Measurements from ENCODE around the gene TTC21A.
A peak's percentile ranks its signal among the peaks of the same experiment; 100 is the strongest.

Gene TTC21A

DNA sequence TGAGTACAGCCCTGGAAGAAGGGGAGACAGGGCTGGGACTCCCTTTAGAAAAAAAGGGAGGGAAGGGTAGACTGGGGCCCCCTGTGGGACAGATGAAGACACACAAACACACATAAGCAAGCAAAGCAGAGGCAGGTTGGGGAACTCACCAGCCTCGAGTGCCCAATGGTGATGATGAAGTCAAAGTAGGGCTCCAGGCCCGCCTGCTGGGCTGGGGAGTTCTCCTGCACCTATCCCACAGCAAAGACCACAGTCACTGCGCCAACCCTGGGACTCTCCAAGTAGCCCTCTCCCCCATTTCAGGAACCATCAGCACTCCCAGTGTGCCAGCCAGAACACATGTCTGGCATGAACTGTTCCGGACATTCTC, 4.2 kb upstream of the TTC21A start:
- Histone ChIP-seq H3K27ac (ENCODE audit: low read depth, low read length) (no peak overlapping the region), H3K4me3 (ENCODE audit: low read length) (no peak overlapping the region), H2BK15ac (replicated peaks; ENCODE audit: low read depth) (no peak overlapping the region), H3K36me3 (ENCODE audit: control insufficient read depth, insufficient read depth, low read length) (peaks cover 3% of the 10 kb centered on the region), H4K5ac (ENCODE audit: low read length) (no peak overlapping the region), H3K23ac (ENCODE audit: low read length) (no peak overlapping the region), H3K9ac (ENCODE audit: low read length) (no peak overlapping the region), H3K18ac (ENCODE audit: low read length) (no peak overlapping the region), H2BK120ac (ENCODE audit: low read depth, low read length) (no peak overlapping the region), H3K4ac (ENCODE audit: low read depth, low read length) (no peak overlapping the region), H2BK5ac (ENCODE audit: low read length) (no peak overlapping the region), H2AK5ac (ENCODE audit: low read length) (no peak overlapping the region), H3K27me3 (ENCODE audit: insufficient read depth, low read length, poor library complexity) (no peaks in the 10 kb centered on the region), H3K4me1 (ENCODE audit: control insufficient read depth, low read depth, low read length) (no peaks in the 10 kb centered on the region), H3K79me1 (ENCODE audit: low read length) (peaks cover 9% of the 10 kb centered on the region), H3K79me2 (ENCODE audit: control insufficient read depth, insufficient read depth, low read length) (peaks cover 2% of the 10 kb centered on the region), H3K4me2 (ENCODE audit: low read length) (no peak overlapping the region), H4K8ac (ENCODE audit: low read depth, low read length) (no peak overlapping the region), H3K56ac (ENCODE audit: low read length) (peak overlapping the region; percentile 3)
- DNase-seq = peak; percentile 46
- no CpG with 5 or more reads among the region's 4 CpGs for WGBS (ENCODE audit: extremely low coverage, insufficient coverage, low lambda C conversion rate)

DNA sequence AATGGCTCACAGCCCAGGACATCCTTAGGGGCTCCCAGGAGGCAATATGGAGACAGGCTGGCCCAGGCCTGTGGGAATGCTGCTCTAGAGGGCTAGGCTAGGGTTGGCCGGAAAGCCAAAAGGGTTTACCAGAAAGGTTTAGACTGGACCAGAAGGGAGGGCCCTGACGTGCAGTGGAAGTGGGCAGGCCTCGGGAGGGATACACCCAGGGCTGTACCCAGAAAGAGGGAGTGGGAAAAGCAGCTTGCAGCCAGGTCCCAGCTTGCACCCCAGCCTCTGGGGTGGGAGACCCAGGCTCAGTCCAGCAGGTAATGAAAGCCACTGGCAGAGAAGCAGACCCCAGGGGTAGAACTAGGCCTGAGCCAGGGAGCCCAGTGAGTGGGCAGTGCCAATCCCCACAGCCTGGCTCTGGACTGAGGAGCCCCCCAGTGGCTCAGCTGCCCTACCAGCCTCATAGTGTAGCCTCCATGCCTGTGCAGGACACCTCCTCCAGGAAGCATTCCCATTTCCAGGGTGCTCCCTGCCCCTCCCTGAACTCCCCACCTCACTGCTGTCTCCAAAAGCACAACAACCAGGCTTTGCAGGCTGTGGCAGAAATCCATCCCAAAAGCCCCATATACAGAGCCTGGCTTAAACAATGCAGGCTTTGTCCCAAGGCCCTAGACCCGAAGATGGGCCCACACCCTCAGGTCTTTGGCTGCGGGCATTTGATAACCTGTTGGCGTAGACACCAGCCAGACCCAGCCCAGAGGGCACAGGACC, 3.5 kb upstream of the TTC21A start:
- H4K8ac ChIP-seq (ENCODE audit: low read depth, low read length) = no peak overlapping the region
- H3K79me2 ChIP-seq (ENCODE audit: control insufficient read depth, insufficient read depth, low read length) = peaks cover 2% of the 10 kb centered on the region
- H3K27me3 ChIP-seq (ENCODE audit: insufficient read depth, low read length, poor library complexity) = no peaks in the 10 kb centered on the region
- H3K4me2 ChIP-seq (ENCODE audit: low read length) = no peak overlapping the region
- no peak overlapping the region for H2AK5ac ChIP-seq (ENCODE audit: low read length)
- peaks cover 2% of the 10 kb centered on the region for H3K36me3 ChIP-seq (ENCODE audit: control insufficient read depth, insufficient read depth, low read length)
- no peak overlapping the region for H3K4ac ChIP-seq (ENCODE audit: low read depth, low read length)
- no peak overlapping the region for H3K18ac ChIP-seq (ENCODE audit: low read length)
- no peak for DNase-seq
- no peak overlapping the region for H2BK15ac ChIP-seq (replicated peaks; ENCODE audit: low read depth)
- H2BK120ac ChIP-seq (ENCODE audit: low read depth, low read length) = no peak overlapping the region
- no CpG with 5 or more reads among the region's 6 CpGs for WGBS (ENCODE audit: extremely low coverage, insufficient coverage, low lambda C conversion rate)
- H3K56ac ChIP-seq (ENCODE audit: low read length) = no peak overlapping the region
- no peak overlapping the region for H4K5ac ChIP-seq (ENCODE audit: low read length)
- no peak overlapping the region for H3K4me3 ChIP-seq (ENCODE audit: low read length)
- H3K9ac ChIP-seq (ENCODE audit: low read length) = no peak overlapping the region
- H3K27ac ChIP-seq (ENCODE audit: low read depth, low read length) = no peak overlapping the region
- H3K23ac ChIP-seq (ENCODE audit: low read length) = no peak overlapping the region
- H3K4me1 ChIP-seq (ENCODE audit: control insufficient read depth, low read depth, low read length) = no peaks in the 10 kb centered on the region
- no peak overlapping the region for H2BK5ac ChIP-seq (ENCODE audit: low read length)
- peaks cover 9% of the 10 kb centered on the region for H3K79me1 ChIP-seq (ENCODE audit: low read length)

DNA sequence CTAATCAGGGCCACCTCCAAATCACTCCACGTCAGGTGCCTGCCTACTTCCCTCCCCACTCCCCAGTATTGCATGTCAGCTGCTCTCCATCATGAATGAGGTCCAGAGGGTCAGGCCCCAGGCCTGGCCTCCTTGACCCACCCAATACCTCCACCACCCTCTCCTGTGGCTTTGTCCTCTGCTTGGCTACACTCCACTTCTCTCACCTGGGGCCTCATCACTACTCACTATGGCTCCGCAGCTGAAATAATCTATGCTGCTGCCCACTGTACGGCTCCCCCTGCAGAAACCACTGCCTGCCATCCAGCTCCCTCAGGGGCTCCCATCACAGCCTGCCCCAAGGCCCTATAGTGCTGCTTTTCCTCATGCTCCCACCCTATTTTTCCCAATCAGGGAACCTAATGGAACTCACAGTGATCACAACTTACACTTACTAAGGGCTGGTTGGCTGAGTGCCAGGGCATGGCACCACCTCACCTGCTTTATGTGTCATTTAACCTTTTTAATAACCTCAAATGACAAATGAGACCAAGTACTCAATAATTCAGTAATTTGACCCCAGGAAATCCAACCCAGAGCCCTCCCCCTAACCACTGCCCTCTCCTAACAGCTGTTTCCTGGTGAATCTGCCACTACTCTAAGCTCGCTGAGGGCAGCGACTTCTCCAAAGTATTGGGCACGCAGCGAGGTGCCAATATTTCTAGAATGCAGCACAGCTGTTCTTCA, 2.4 kb upstream of the TTC21A start:
- H3K4me2 ChIP-seq (ENCODE audit: low read length) = no peak overlapping the region
- H2AK5ac ChIP-seq (ENCODE audit: low read length) = no peak overlapping the region
- H3K36me3 ChIP-seq (ENCODE audit: control insufficient read depth, insufficient read depth, low read length) = no peaks in the 10 kb centered on the region
- H4K8ac ChIP-seq (ENCODE audit: low read depth, low read length) = no peak overlapping the region
- no peak overlapping the region for H2BK120ac ChIP-seq (ENCODE audit: low read depth, low read length)
- DNase-seq = no peak
- H3K23ac ChIP-seq (ENCODE audit: low read length) = no peak overlapping the region
- no peaks in the 10 kb centered on the region for H3K4me1 ChIP-seq (ENCODE audit: control insufficient read depth, low read depth, low read length)
- no peak overlapping the region for H2BK5ac ChIP-seq (ENCODE audit: low read length)
- H3K9ac ChIP-seq (ENCODE audit: low read length) = no peak overlapping the region
- peaks cover 2% of the 10 kb centered on the region for H3K79me2 ChIP-seq (ENCODE audit: control insufficient read depth, insufficient read depth, low read length)
- no CpG with 5 or more reads among the region's 7 CpGs for WGBS (ENCODE audit: extremely low coverage, insufficient coverage, low lambda C conversion rate)
- no peak overlapping the region for H3K56ac ChIP-seq (ENCODE audit: low read length)
- peaks cover 9% of the 10 kb centered on the region for H3K79me1 ChIP-seq (ENCODE audit: low read length)
- no peak overlapping the region for H3K27ac ChIP-seq (ENCODE audit: low read depth, low read length)
- no peak overlapping the region for H3K4me3 ChIP-seq (ENCODE audit: low read length)
- no peak overlapping the region for H2BK15ac ChIP-seq (replicated peaks; ENCODE audit: low read depth)
- H3K27me3 ChIP-seq (ENCODE audit: insufficient read depth, low read length, poor library complexity) = no peaks in the 10 kb centered on the region
- no peak overlapping the region for H3K18ac ChIP-seq (ENCODE audit: low read length)
- H3K4ac ChIP-seq (ENCODE audit: low read depth, low read length) = no peak overlapping the region
- H4K5ac ChIP-seq (ENCODE audit: low read length) = no peak overlapping the region

DNA sequence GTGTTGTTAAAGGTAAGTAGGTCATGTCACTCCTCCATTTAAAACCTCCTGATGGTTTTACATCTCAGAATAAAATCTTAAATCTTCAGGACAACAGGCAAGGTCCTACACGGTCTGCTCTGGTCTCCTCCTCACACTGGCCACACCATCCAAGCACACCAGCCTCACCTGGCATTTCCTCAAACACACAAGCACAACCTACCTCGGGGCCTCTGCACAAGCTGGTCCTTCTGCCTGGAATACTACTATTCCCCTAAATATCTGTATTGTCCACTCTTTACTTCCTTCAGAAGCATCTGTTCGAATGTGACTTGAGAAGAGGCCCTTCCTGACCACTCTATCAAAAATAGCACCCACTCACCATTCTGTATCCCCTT, 1.8 kb upstream of the TTC21A start:
- no peak overlapping the region for H2BK5ac ChIP-seq (ENCODE audit: low read length)
- no peak overlapping the region for H3K4me2 ChIP-seq (ENCODE audit: low read length)
- no peak overlapping the region for H3K4me3 ChIP-seq (ENCODE audit: low read length)
- no peak overlapping the region for H3K9ac ChIP-seq (ENCODE audit: low read length)
- H3K4ac ChIP-seq (ENCODE audit: low read depth, low read length) = no peak overlapping the region
- DNase-seq = no peak
- H3K23ac ChIP-seq (ENCODE audit: low read length) = no peak overlapping the region
- H3K79me2 ChIP-seq (ENCODE audit: control insufficient read depth, insufficient read depth, low read length) = peaks cover 2% of the 10 kb centered on the region
- H3K18ac ChIP-seq (ENCODE audit: low read length) = no peak overlapping the region
- peaks cover 9% of the 10 kb centered on the region for H3K79me1 ChIP-seq (ENCODE audit: low read length)
- H2BK15ac ChIP-seq (replicated peaks; ENCODE audit: low read depth) = no peak overlapping the region
- no peak overlapping the region for H4K5ac ChIP-seq (ENCODE audit: low read length)
- no peak overlapping the region for H2BK120ac ChIP-seq (ENCODE audit: low read depth, low read length)
- H2AK5ac ChIP-seq (ENCODE audit: low read length) = no peak overlapping the region
- no peak overlapping the region for H4K8ac ChIP-seq (ENCODE audit: low read depth, low read length)
- H3K4me1 ChIP-seq (ENCODE audit: control insufficient read depth, low read depth, low read length) = no peaks in the 10 kb centered on the region
- H3K27ac ChIP-seq (ENCODE audit: low read depth, low read length) = no peak overlapping the region
- H3K36me3 ChIP-seq (ENCODE audit: control insufficient read depth, insufficient read depth, low read length) = no peaks in the 10 kb centered on the region
- H3K56ac ChIP-seq (ENCODE audit: low read length) = no peak overlapping the region
- no peaks in the 10 kb centered on the region for H3K27me3 ChIP-seq (ENCODE audit: insufficient read depth, low read length, poor library complexity)
- no CpG with 5 or more reads among the region's 3 CpGs for WGBS (ENCODE audit: extremely low coverage, insufficient coverage, low lambda C conversion rate)

DNA sequence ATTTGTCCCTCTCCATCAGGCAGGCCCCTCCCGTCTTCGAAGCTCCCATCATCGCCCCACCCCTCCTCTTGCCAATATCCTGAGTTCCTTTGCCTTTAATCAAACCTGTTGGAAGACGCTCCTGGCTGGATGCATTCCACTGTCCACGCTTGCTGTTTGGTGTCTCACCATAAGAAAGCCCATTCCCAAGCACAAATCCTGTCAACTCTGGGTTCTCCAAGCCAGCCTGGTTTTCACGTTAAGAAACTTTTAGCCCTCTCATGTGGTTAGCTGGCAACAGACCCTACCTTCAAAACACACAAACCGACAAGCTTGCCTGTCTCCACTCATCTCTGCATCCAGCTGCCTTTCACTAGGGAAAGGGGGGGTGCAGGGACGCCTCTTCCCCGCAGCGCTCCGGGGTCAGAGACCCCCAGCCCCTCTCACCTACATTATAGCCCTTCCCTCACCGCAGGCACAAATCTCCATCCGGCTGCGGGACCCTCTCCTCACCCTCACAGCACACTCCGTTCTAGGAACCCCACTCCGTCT, 1.1 kb upstream of the TTC21A start:
- no peak overlapping the region for H3K4ac ChIP-seq (ENCODE audit: low read depth, low read length)
- H3K27ac ChIP-seq (ENCODE audit: low read depth, low read length) = no peak overlapping the region
- peaks cover 2% of the 10 kb centered on the region for H3K79me2 ChIP-seq (ENCODE audit: control insufficient read depth, insufficient read depth, low read length)
- peaks cover 9% of the 10 kb centered on the region for H3K79me1 ChIP-seq (ENCODE audit: low read length)
- no peak overlapping the region for H4K8ac ChIP-seq (ENCODE audit: low read depth, low read length)
- H3K9ac ChIP-seq (ENCODE audit: low read length) = peak overlapping the region; percentile 94
- H3K56ac ChIP-seq (ENCODE audit: low read length) = peak overlapping the region; percentile 94
- H3K27me3 ChIP-seq (ENCODE audit: insufficient read depth, low read length, poor library complexity) = no peaks in the 10 kb centered on the region
- peak overlapping the region; percentile 7 for H3K23ac ChIP-seq (ENCODE audit: low read length)
- peak overlapping the region; percentile 69 for H3K4me2 ChIP-seq (ENCODE audit: low read length)
- no peak overlapping the region for H4K5ac ChIP-seq (ENCODE audit: low read length)
- no peaks in the 10 kb centered on the region for H3K36me3 ChIP-seq (ENCODE audit: control insufficient read depth, insufficient read depth, low read length)
- H2AK5ac ChIP-seq (ENCODE audit: low read length) = no peak overlapping the region
- H2BK15ac ChIP-seq (replicated peaks; ENCODE audit: low read depth) = no peak overlapping the region
- no CpG with 5 or more reads among the region's 16 CpGs for WGBS (ENCODE audit: extremely low coverage, insufficient coverage, low lambda C conversion rate)
- no peak overlapping the region for H2BK5ac ChIP-seq (ENCODE audit: low read length)
- no peaks in the 10 kb centered on the region for H3K4me1 ChIP-seq (ENCODE audit: control insufficient read depth, low read depth, low read length)
- H3K18ac ChIP-seq (ENCODE audit: low read length) = no peak overlapping the region
- H3K4me3 ChIP-seq (ENCODE audit: low read length) = peak overlapping the region; percentile 86
- no peak overlapping the region for H2BK120ac ChIP-seq (ENCODE audit: low read depth, low read length)
- DNase-seq = peak; percentile 58
